T-helper 1 cell treated with Interleukin-12 subunit alpha and Interleukin-12 subunit beta and Interleukin-4 antibody, amounts not matched to agents 30 ng/mL and 1 ng/mL, for 36 hours (primary cell): Measurements from ENCODE around the gene TSR1. TPM values are rescaled to one million over a fixed set of nuclear protein-coding genes. Genes with fewer than 3 reads are reported as not detected.

Experiments used
- intact Hi-C: fragments of 100-400 bp; cut with micrococcal nuclease; formaldehyde crosslinking; loops from one replicate; pipeline ENCODE4 v1.15.1; 2024
- total RNA-seq: library from RNA; stranded (reverse); gene quantifications from 2 replicates; pipeline ENCODE4 v1.2.3, GENCODE V29; 2022

The TSR1 gene
- total RNA-seq = 35.1 and 37.5 TPM in 2 replicates

- intact Hi-C loops = loop anchor here (1.0 to 5.0 kb wide), 8 partner anchors 17 to 620 kb away; partner anchors contain the start of genes CLUH, METTL16, MNT and SMG6
Measured at GRCh38 chr17:2336215-2336851, at the start of gene TSR1. TSR1 (minus strand) TSS chr17:2336457; CDS start chr17:2336427, 30 bp downstream.

GRCh38 chr17:2385240-2386210, 49.3 kb upstream of the TSR1 start:
- intact Hi-C loops = no loop called here

- intact Hi-C loops = no loop called here
Measured at GRCh38 chr17:2384439-2385127, 48.3 kb upstream of the TSR1 start.

DNA sequence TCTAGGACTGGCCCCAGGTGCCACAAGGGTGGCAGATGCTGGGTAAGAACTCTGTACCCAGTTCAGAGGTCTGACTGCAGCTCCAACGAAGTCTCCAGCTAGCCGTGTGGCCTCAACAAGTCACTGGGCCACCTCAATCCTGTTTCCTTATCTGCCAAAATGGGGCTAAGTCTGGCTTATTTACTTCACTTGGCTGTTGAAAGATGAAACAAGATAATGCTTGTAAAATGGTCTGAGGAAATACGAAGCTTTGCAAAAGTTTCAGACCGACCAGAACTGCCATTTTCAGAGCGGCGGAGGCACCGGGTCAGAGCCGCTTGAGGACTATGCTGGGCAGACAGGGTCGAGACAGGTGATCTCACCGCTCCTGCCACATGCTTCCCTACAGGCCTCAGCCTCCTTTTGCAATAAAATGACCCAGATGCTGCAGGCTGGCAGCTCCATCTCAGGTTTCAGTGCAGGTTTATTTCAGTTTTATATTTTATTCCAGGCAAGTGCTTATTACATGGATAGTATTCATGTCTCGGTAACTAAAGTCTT, 47.4 kb upstream of the TSR1 start:
- intact Hi-C loops = no loop called here

DNA sequence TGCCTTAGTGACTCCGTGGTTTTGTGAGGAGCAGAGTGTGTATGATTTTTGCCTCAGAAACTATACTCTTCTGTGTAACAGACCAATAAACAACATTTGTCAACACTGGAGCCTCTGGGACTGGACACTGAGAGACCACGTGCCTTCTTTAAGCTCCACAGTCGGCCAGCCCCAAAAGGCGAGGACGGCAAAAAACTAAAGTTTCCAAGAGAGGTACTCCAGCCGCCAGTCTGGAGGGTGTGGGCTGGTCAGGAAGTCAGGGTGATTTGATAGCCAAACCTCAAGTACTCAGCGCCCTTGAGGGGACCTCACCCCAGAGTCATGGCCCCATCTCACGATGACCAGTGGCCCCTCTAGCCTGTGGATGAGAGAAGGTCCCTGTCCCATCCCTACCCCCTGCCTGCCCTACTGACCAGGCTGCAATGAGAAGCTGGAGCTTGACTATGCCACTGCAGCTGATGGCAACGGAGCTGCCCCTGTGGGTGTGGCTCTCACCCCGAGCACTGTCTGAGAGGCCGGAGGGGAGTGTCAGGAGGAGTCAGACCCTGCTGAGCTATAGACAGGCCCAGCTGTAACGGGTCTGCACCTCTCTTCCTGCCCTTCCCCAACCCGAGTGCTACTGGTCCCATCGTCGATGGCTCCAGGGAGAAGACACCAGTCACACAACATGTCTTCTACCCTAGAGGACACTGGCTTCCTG, 44.8 kb upstream of the TSR1 start:
- intact Hi-C loops = no loop called here

DNA sequence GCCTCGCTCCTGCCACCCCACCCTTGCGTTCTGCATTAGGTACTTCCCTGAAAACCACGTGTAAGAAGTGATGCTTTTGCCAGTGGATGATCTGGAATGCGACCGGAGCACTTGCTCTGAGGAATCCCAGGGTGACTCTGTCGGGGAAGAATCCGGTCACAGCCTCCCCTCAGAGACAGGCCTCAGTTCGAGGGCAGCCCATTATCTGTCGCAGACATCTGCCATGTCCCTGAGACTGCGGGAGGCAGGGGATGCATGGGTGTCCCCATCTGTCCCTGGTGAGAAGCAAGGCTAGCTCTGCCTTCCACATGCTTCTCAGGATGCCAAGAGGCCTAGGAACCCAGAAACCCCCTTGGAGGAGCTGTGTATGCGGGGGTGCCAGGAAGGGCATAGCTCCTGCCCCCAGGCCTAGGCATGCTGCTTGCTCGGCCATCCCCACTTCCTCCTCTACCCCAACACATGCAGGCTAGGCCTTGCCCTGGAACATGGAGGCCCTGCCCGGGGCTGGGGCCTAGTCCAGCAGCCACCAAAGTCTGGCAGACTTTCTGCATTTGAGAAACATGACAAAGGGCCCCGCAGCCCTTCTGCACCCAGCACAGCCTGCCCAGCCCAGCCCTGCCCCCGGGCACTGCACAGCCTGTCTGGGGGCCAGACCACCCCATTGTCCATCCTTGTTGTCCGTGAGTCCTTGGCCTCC, 44.1 kb upstream of the TSR1 start:
- intact Hi-C loops = no loop called here

DNA sequence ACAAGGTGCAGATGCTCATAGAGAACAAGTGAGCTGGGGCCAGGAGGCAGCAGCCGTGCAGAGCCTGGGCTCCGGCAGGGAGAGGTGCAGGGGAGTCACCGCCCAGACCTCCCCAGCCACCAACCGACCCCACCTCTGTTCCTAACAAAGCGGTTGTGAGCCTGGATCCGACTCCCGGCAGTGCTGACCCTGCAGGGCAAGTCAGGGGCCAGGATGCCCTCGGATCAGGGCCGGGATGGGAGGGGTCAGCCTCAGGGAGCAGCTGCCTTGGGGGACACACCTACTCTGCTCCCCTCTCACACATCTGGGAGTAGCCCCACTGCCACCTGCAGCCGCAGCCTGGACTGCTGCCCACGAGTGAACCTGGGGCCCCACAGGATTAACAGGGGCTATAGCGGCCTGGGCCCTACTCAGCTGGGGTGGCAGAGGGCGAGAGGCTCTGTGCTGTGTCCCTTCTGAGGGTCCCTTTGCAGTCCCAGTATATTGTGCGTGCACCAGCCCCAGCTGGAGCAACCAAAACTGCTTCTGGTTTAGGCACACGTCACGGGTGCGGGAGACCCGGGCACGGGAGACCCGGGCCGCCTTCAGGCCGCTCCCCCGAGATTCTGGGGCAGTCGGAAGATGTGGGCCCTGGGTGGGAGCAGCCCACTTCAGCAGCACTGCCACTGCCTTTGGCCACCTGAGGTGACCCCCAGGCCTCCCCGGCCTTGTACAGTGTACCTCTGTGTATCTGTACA, 43.4 kb upstream of the TSR1 start:
- intact Hi-C loops = no loop called here

GRCh38 chr17:2378905-2379304, 42.6 kb upstream of the TSR1 start:
- intact Hi-C loops = no loop called here

GRCh38 chr17:2377659-2378058, 41.4 kb upstream of the TSR1 start:
- intact Hi-C loops = no loop called here

- intact Hi-C loops = no loop called here
Measured at GRCh38 chr17:2376107-2376506, 39.9 kb upstream of the TSR1 start.

- intact Hi-C loops = no loop called here
Measured at GRCh38 chr17:2375406-2375805, 39.1 kb upstream of the TSR1 start.

- intact Hi-C loops = no loop called here
Measured at GRCh38 chr17:2374549-2375285, 38.5 kb upstream of the TSR1 start.

- intact Hi-C loops = no loop called here
Measured at GRCh38 chr17:2373179-2373578, 36.9 kb upstream of the TSR1 start.

DNA sequence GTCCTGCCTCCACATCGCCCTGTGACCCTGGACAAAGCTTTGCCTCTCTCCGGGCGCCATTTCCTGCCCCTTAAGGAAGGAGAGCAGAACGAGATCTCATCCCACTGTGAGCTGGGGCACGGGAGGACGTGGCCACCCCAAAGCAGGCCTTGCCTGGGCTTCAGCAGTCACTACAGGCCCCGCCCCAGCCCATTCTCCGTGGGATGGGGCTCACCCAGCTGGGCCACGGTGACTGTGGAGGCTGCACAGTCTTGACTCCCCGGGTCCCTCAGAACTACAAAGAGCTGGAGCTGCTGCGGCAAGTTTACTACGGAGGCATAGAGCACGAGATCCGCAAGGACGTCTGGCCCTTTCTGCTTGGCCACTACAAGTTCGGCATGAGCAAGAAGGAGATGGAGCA, 36.4 kb upstream of the TSR1 start:
- intact Hi-C loops = no loop called here

DNA sequence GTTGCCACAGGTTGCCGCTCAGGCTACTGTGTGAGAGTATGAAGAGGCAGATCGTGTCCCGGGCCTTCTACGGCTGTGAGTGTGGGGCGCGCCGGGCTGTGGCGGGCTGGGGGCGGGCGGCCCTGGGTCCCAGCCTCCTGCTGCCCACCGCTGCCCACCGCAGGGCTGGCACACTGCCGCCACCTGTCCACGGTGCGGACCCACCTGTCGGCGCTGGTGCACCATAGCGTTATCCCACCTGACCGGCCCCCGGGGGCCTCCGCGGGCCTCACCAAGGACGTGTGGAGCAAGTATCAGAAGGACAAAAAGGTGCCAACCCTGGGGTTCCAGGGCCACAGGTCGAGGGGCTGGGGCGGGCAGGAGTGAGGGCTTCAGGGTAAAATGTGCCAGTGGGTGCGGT, 35.9 kb upstream of the TSR1 start:
- intact Hi-C loops = no loop called here

- intact Hi-C loops = no loop called here
Measured at GRCh38 chr17:2371183-2372130, 35.2 kb upstream of the TSR1 start.

- intact Hi-C loops = no loop called here
Measured at GRCh38 chr17:2370211-2370589, 33.9 kb upstream of the TSR1 start.
